Medulla oblongata (tissue), 1 donor: ENCODE measurements around the gene PPARGC1A.

Experiments used
- DNase-seq: peaks from one replicate; pipeline ENCODE4 v3.0.0-alpha.2; 2015; ENCODE audit errors: extremely low spot score

The PPARGC1A gene, protein sequence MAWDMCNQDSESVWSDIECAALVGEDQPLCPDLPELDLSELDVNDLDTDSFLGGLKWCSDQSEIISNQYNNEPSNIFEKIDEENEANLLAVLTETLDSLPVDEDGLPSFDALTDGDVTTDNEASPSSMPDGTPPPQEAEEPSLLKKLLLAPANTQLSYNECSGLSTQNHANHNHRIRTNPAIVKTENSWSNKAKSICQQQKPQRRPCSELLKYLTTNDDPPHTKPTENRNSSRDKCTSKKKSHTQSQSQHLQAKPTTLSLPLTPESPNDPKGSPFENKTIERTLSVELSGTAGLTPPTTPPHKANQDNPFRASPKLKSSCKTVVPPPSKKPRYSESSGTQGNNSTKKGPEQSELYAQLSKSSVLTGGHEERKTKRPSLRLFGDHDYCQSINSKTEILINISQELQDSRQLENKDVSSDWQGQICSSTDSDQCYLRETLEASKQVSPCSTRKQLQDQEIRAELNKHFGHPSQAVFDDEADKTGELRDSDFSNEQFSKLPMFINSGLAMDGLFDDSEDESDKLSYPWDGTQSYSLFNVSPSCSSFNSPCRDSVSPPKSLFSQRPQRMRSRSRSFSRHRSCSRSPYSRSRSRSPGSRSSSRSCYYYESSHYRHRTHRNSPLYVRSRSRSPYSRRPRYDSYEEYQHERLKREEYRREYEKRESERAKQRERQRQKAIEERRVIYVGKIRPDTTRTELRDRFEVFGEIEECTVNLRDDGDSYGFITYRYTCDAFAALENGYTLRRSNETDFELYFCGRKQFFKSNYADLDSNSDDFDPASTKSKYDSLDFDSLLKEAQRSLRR

DNA sequence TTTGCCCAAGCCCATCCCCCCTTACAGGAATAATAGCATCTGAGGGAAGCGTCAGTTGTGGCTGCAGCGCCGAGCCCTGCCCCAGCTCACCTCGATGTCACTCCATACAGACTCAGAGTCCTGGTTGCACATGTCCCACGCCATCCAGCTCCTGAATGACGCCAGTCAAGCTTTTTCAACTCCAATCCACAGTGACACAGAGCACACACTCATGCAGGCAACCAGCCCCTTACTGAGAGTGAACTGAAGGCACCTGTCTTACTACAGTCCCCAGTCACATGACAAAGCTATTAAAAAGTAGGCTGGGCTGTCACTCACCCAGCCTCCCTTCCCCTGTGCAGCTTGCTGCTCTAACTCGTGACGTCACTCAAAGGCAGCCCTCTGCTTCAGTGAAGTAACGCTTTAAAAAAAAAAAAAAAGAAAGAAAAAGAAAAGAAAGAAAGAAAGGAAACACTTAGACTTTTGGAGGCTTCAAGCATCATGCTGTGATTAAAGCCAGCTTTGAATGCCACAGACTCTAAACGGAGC is at the start of gene PPARGC1A:
Gene PPARGC1A (minus strand): TSS at position 234 of the 528 bp plus-strand sequence. CDS start 90 bp downstream, at position 144.
- DNase-seq = peak; percentile 82

DNA sequence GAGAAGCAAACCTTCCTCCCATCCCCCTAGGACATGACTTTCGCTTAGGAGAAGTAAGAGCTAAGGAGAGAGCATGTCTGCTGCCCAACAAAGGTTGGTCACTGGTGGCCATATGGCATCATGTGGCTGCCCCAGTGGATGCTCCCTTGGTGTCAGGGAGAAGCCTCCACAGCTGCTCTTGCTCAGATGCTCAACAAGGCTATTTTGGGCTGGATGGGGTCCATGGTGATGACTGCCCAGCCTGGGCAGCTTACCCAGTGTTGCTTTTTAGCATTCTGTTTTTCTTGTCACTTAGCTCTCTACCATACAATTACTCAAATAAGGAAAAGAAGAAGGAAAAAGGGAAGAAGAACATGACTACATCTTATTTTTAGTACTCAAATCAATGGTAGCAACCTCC is 48.9 kb upstream of the PPARGC1A start:
- DNase-seq = peak; percentile 66

- DNase-seq = no peak
Observed at GRCh38 chr4:23937173-23937572, 47.3 kb upstream of the PPARGC1A start.

DNA sequence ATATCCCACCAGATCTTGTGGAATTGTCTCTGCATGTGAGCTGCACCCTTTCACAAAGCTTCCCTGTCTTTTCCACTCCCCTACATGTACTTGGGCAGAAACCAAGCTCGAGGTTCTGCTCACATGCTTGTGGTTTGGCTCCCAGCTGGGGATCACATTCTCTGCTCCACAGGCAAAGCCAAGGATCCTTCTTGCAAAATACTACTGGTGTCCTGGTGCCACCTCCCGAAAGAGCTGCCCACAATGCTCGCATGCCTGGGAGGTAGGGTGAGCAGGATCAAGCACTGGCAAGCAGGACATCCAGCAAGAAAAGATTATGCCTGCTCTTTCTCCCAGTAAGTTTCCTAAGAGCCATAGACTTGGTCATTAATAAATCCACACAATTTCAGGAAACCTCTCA is 45.1 kb upstream of the PPARGC1A start:
- DNase-seq = peak; percentile 66

DNA sequence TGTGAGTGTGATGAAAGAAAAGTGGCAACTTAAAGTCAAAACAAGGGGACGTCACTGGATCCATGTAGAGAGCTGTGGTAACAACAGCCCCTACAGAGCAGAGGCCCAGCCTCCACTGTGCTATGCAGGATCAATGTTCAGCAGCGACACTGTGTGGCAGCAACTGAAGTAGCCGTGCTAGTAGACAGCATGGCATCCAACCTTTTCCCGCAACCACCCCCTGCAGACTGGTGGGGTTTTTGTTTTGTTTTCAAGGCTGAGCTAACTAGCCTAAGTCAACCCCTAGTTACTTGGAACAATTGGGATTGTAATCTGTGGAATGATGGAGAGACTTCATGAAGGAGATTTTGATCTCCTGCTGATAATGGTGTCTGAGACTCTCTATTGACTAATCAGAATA is 44.4 kb upstream of the PPARGC1A start:
- no peak for DNase-seq

DNA sequence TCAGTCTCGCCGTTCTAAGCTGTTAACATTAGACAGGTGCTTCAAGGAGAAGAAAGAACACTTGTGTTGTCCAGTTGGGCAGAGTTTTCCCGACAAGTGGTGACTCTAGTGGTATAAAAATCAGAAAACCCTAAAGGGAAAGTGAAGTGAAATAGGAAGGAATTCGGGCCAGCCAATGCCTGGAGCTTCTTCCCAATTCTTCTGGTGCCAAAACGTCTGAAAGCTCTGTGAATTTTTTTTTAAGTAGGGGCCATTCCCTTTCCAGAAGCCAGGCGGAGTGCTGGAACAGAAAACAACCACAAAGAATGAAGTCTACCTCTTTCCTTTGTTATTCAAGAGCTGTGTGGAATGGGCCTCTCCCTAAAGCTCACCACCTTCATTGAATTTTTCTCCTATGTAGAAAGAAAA is 43.1 kb upstream of the PPARGC1A start:
- peak; percentile 57 for DNase-seq

DNA sequence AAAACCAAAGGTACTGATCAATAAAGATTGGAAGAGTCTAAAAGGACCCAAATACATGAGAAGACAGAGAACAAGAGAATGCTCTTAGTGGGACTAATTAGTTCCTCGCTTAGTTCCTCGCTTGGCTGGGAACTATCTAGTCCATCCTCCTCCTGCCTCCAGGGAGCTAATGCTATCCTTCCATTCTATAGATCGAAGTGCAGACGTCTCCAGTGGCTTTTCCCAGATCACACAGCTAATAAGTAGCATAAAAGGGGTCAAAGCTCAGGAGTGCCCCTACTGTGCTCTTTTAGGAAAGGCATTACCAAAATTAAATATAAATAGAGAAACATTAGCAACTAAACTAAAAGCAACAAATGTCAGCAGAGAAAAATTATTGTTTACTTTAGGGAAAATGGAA is 42.3 kb upstream of the PPARGC1A start:
- DNase-seq = no peak

- peak; percentile 34 for DNase-seq
Observed at GRCh38 chr4:23931489-23931830, 41.6 kb upstream of the PPARGC1A start.

GRCh38 chr4:23930750-23931488 is 41.1 kb upstream of the PPARGC1A start:
- DNase-seq = peak; percentile 71

DNA sequence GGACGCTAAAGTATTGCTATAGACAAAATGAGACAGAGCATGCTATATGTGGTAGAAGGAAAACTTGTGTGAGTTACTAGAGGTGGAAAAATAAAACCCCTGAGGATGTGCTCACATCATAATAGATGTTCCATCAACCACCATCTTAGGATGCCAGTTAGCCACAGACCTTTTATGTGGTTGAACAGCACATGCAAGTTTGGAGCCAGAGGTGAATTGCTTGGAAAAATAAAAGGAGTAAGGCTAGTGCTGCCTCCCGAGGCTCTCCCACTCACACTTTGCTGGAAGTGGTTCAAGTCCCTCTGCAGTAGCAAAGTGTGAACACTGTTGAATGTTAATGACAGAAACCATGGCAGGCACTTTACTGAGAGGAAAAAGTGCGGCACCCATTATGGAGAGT is 39.4 kb upstream of the PPARGC1A start:
- DNase-seq = no peak

DNA sequence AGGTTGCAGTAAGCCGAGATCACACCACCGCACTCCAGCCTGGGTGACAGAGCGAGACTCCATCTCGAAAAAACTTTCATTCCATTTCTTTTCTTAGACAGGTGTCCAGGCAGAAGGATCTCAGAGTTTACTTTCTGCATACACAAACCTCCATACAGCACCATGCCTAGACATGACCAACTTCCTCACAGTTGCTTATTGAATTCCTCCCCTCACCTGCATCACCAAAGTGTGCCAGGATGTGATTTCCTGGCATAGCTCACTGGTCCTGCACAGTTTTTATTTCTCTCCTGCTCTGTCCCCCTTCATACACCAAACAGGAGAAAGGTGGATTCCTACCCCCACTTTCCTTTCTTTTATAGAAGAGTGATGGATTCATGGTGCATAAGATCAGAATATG is 34.7 kb upstream of the PPARGC1A start:
- no peak for DNase-seq

DNA sequence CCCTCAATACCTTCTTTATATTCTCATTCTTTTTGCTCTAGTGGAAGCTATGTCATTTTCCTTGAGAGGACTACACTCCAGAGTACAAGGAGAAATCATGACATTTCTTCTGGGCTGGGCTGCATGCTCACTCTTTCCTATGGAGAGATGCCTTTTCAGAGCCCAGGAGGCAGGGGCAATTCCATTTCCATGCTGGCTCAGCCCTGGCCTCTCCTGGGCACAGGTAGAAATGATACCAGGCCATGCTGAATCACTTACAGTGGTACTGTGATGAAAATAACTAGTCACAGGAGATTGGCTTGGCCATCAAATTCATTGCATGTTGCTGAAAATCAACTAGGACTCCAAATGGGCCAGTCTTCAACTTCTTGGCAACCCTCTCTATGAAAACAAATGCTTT is 34.0 kb upstream of the PPARGC1A start:
- no peak for DNase-seq

DNA sequence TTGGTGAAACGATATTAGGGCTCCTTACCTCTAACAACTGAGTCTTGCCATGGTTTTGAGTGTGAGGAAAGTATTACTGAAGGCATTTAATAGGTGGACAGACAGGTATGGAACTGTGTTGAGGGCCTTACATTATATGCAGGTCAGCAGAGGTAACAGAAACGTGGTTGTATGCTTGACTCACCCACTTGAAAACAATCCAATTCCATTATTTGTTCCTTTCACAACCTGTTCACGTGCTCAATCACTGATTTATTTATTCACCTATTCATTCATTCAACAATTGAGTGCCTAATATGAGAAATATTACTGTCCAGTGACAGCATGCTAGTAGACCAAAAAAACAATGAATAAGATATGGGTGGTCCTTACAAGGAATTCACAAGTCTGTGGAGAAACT is 33.3 kb upstream of the PPARGC1A start:
- no peak for DNase-seq

- DNase-seq = peak; percentile 44
Observed at GRCh38 chr4:23922541-23923111, 32.8 kb upstream of the PPARGC1A start.

- no peak for DNase-seq
Observed at GRCh38 chr4:23922013-23922412, 32.2 kb upstream of the PPARGC1A start.

GRCh38 chr4:23921447-23921845 is 31.6 kb upstream of the PPARGC1A start:
- no peak for DNase-seq

GRCh38 chr4:23920716-23921446 is 31.0 kb upstream of the PPARGC1A start:
- DNase-seq = no peak

- no peak for DNase-seq
Observed at GRCh38 chr4:23920296-23920695, 30.4 kb upstream of the PPARGC1A start.

- DNase-seq = no peak
Observed at GRCh38 chr4:23916282-23916681, 26.4 kb upstream of the PPARGC1A start.

GRCh38 chr4:23915459-23916132 is 25.7 kb upstream of the PPARGC1A start:
- no peak for DNase-seq
